Activated CD8-positive, alpha-beta T cell treated with anti-CD3 and anti-CD28 coated beads for 36 hours (primary cell): ENCODE measurements around the gene RYR2. TPM values are rescaled to one million over a fixed set of nuclear protein-coding genes. Genes with fewer than 3 reads are reported as not detected.

Source experiments
- ATAC-seq: fragments of 200-7000 bp; cut with Tn5 transposase; one replicate; pipeline ENCODE4 v1.10.0; 2021; ENCODE audit warnings: mild to moderate bottlenecking, moderate library complexity
- CTCF ChIA-PET: fragments of 350-600 bp; sonication (Branson Sonifier 250); formaldehyde crosslinking; loops from one replicate; lab custom pipeline; 2021; ENCODE audit warnings: antibody characterized with exemption; lab: Charles Lee
- POLR2A ChIA-PET: fragments of 350-600 bp; sonication (Branson Sonifier 250); formaldehyde crosslinking; loops from one replicate; lab custom pipeline; 2021; ENCODE audit warnings: antibody characterized with exemption; lab: Charles Lee
- DNase-seq: peaks from one replicate; pipeline ENCODE4 v3.0.0-alpha.2; 2020
- H3K27ac Mint-ChIP-seq: one replicate; pipeline ENCODE4 v1.8.0; 2021; ENCODE audit warnings: mild to moderate bottlenecking, mixed read lengths
- H3K27me3 Mint-ChIP-seq: one replicate; pipeline ENCODE4 v1.8.0; 2021; ENCODE audit warnings: mixed read lengths
- H3K36me3 Mint-ChIP-seq: one replicate; pipeline ENCODE4 v1.8.0; 2021; ENCODE audit warnings: low read depth, mixed read lengths
- H3K4me1 Mint-ChIP-seq: one replicate; pipeline ENCODE4 v1.8.0; 2021; ENCODE audit warnings: low read depth, mixed read lengths
- H3K4me3 Mint-ChIP-seq: one replicate; pipeline ENCODE4 v1.8.0; 2021; ENCODE audit warnings: mild to moderate bottlenecking, moderate library complexity, mixed read lengths
- H3K9me3 Mint-ChIP-seq: one replicate; pipeline ENCODE4 v1.8.0; 2021; ENCODE audit warnings: mixed read lengths
- intact Hi-C: fragments of 100-400 bp; cut with micrococcal nuclease; formaldehyde crosslinking; loops from one replicate; pipeline ENCODE4 v1.10.0; 2022
- total RNA-seq, 2 experiments: library from RNA; stranded (reverse); gene quantifications; one replicate each; pipeline ENCODE4 v1.2.3, GENCODE V29; 2021
- TF ChIP-seq, protein P1 (sequence below): fragments of 200-600 bp; IDR thresholded peaks from one replicate; pipeline ENCODE4 v1.8.0; 2022; ENCODE audit warnings: antibody characterized with exemption, mild to moderate bottlenecking

Gene RYR2
- total RNA-seq, 2 experiments from 2014 or later, result 0.02 TPM

DNA sequence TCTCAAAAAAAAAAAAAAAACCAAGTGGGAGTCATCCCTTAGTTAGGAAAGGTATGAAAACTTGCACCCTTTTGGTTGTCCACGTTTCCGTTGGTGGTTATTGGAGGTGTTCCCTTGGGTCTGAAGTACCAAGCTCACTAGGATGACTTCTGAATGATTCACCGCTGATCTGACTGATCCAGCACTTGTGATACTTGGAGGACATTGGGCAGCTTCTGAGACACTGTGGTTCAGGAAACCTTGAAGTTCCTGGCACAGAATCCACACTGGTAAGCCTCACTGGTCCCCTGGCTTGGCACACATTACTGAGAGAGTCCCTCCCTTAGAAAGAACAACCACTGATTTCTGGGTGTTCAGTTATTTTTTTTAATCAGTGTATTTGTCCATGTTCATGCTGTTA is 91.9 kb downstream of the RYR2 start:
- intact Hi-C loops, result no loop called here
- H3K4me1 Mint-ChIP-seq, result no peaks in the 10 kb centered on the region
- TF ChIP-seq, protein P1, sequence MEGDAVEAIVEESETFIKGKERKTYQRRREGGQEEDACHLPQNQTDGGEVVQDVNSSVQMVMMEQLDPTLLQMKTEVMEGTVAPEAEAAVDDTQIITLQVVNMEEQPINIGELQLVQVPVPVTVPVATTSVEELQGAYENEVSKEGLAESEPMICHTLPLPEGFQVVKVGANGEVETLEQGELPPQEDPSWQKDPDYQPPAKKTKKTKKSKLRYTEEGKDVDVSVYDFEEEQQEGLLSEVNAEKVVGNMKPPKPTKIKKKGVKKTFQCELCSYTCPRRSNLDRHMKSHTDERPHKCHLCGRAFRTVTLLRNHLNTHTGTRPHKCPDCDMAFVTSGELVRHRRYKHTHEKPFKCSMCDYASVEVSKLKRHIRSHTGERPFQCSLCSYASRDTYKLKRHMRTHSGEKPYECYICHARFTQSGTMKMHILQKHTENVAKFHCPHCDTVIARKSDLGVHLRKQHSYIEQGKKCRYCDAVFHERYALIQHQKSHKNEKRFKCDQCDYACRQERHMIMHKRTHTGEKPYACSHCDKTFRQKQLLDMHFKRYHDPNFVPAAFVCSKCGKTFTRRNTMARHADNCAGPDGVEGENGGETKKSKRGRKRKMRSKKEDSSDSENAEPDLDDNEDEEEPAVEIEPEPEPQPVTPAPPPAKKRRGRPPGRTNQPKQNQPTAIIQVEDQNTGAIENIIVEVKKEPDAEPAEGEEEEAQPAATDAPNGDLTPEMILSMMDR, result no peak
- peaks cover 10% of the 10 kb centered on the region for H3K9me3 Mint-ChIP-seq
- no peak overlapping the region for H3K4me3 Mint-ChIP-seq
- no peak for ATAC-seq
- ChIA-PET POLR2A (no interaction called here), CTCF (no interaction called here)
- no peaks in the 10 kb centered on the region for H3K36me3 Mint-ChIP-seq
- H3K27me3 Mint-ChIP-seq, result peaks cover 2% of the 10 kb centered on the region
- no peak for DNase-seq
- H3K27ac Mint-ChIP-seq, result no peak overlapping the region

DNA sequence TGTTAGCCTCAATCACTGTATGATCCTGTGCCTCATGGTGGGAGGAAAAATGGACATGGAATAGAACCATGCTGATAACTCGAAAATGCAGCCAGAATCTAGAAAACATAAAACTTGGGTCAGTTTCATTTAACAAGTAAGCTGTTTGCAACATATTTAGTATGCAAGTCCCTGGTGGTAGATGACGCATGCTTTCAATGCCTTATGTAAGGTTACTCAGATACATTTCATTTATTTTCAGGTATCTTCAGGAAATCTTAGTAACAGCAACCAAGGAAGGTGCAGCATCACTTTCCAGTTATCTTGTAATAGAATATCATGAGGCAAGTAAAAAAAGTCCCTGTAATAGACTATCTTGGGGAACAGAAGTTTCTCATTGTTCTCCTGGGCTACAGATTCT is 92.9 kb downstream of the RYR2 start:
- Mint-ChIP-seq H3K4me1 (no peaks in the 10 kb centered on the region), H3K9me3 (peaks cover 11% of the 10 kb centered on the region), H3K27ac (no peak overlapping the region), H3K36me3 (no peaks in the 10 kb centered on the region), H3K4me3 (no peak overlapping the region), H3K27me3 (peaks cover 2% of the 10 kb centered on the region)
- no peak for ATAC-seq
- TF ChIP-seq, protein P1, result no peak
- ChIA-PET CTCF (interaction anchor here (0.6 kb wide), 1 partner anchor 11 kb away, joined by 3 read pairs; no protein-coding TSS in a partner anchor), POLR2A (no interaction called here)
- no peak for DNase-seq
- intact Hi-C loops, result no loop called here

DNA sequence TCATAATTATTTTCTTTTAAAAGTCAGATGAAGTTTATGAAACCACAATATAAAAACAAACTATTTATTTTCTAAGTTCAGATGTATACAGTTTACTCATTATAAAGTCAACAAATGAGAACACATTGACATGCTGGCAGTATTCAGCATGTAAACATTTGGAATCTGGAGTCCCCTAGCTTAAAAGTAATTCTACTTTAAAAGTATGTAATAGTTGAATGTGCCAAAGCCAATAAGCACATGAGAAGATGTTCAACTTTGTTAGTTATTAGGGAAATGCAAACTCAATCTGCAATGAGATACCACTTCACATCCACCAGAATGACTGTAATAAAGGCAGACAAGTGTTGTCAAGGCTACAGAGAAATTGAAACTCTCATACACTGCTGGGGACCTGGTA is 96.6 kb downstream of the RYR2 start:
- no peaks in the 10 kb centered on the region for H3K36me3 Mint-ChIP-seq

DNA sequence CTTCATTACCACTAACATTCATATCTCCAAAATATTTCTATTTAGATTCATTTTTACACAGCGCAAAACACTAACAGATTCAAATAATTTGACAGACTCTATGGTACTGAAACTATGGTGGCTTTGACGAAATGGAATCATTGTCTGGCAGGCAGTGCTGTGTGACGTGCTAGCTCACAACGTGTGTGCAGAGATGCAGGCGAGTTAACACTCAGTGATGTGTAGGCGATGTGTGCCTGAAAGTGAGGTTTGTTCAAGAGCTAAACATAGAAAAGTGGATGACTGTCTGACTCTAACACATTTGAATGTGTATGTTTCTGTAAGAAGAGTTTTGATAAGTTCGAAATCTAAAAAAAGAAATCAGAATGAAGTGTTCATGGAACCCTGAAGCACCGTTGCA is 97.7 kb downstream of the RYR2 start:
- no peaks in the 10 kb centered on the region for H3K36me3 Mint-ChIP-seq
- TF ChIP-seq, protein P1, result no peak
- intact Hi-C loops, result no loop called here
- H3K27me3 Mint-ChIP-seq, result peaks cover 2% of the 10 kb centered on the region
- ATAC-seq, result no peak
- no peaks in the 10 kb centered on the region for H3K4me1 Mint-ChIP-seq
- peaks cover 2% of the 10 kb centered on the region for H3K9me3 Mint-ChIP-seq
- POLR2A ChIA-PET, result no interaction called here
- H3K27ac Mint-ChIP-seq, result no peak overlapping the region
- DNase-seq, result no peak
- CTCF ChIA-PET, result no interaction called here
- no peak overlapping the region for H3K4me3 Mint-ChIP-seq

More for the DNA sequence above, 96.6 kb downstream of the RYR2 start:
- ChIA-PET CTCF (interaction anchor here (0.6 kb wide), 1 partner anchor 19 kb away, joined by 3 read pairs; no protein-coding TSS in a partner anchor), POLR2A (no interaction called here)
- peaks cover 2% of the 10 kb centered on the region for H3K27me3 Mint-ChIP-seq
- H3K4me1 Mint-ChIP-seq, result no peaks in the 10 kb centered on the region
- intact Hi-C loops, result no loop called here
- ATAC-seq, result no peak
- no peak for DNase-seq
- H3K4me3 Mint-ChIP-seq, result no peak overlapping the region
- peaks cover 3% of the 10 kb centered on the region for H3K9me3 Mint-ChIP-seq
- TF ChIP-seq, protein P1, result no peak
- no peak overlapping the region for H3K27ac Mint-ChIP-seq

DNA sequence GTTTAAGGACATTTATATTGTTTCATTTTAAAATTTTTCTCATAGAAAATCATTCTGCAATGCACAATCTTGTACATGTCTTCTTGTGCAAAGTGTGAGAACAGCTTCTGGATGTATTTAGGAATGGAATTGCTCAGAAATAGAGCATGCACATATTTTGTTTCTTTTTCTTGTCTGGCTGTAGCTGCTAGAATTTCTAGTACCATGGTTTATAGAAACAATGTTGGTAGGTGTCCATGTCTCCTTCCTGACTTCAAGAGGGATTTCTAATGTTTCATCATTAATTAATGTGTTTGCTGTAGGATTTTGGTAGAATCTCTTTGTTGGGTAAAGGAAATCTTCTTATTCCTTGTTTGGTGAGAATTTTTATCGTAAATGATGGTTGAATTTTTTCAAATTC is 99.0 kb downstream of the RYR2 start:
- H3K27me3 Mint-ChIP-seq, result peaks cover 7% of the 10 kb centered on the region
- intact Hi-C loops, result no loop called here
- H3K4me1 Mint-ChIP-seq, result no peaks in the 10 kb centered on the region
- DNase-seq, result no peak
- ChIA-PET POLR2A (no interaction called here), CTCF (no interaction called here)
- ATAC-seq, result no peak
- no peak overlapping the region for H3K4me3 Mint-ChIP-seq
- H3K27ac Mint-ChIP-seq, result no peak overlapping the region
- H3K9me3 Mint-ChIP-seq, result peaks cover 1% of the 10 kb centered on the region
- TF ChIP-seq, protein P1, result no peak
- no peaks in the 10 kb centered on the region for H3K36me3 Mint-ChIP-seq
